Measurements from ENCODE around the gene RIMS3.

The RIMS3 gene

GRCh38 chr1:40620586-40621210 lies 44.8 kb downstream of the RIMS3 start:
- DNase-seq (ENCODE audit: low read depth, low spot score): no peak
- ChIA-PET CTCF (interaction anchor here (0.8 to 1.5 kb wide), 2 partner anchors 27 to 329 kb away, joined by 3 read pairs; no protein-coding TSS in a partner anchor), POLR2A (no interaction called here)
- no peak overlapping the region for H3K4me3 ChIP-seq (ENCODE audit: low read depth, low read length)
- no peak for TF ChIP-seq CTCF (IDR thresholded peaks at IDR 0.05; ENCODE audit: insufficient read depth, low read length, missing control alignments)

GRCh38 chr1:40620150-40620549 lies 45.3 kb downstream of the RIMS3 start:
- no peak overlapping the region for H3K4me3 ChIP-seq (ENCODE audit: low read depth, low read length)
- TF ChIP-seq CTCF (IDR thresholded peaks at IDR 0.05; ENCODE audit: insufficient read depth, low read length, missing control alignments): no peak
- ChIA-PET CTCF (interaction anchor here (1.5 kb wide), 1 partner anchor 329 kb away, joined by 3 read pairs; no protein-coding TSS in a partner anchor), POLR2A (no interaction called here)
- DNase-seq (ENCODE audit: low read depth, low spot score): no peak

GRCh38 chr1:40618108-40618507 lies 47.4 kb downstream of the RIMS3 start:
- CTCF ChIA-PET: interaction anchor here (1.3 kb wide), 2 partner anchors 10 to 233 kb away, joined by 3 read pairs; no protein-coding TSS in a partner anchor

GRCh38 chr1:40612345-40612831 lies 53.1 kb downstream of the RIMS3 start:
- TF ChIP-seq CTCF (IDR thresholded peaks at IDR 0.05; ENCODE audit: insufficient read depth, low read length, missing control alignments): peak; percentile 80
- ChIA-PET CTCF (interaction anchor here (0.7 to 4.9 kb wide), 19 partner anchors 17 to 341 kb away, joined by 3 to 42 read pairs (median 4); no protein-coding TSS in a partner anchor), POLR2A (no interaction called here)
- DNase-seq (ENCODE audit: low read depth, low spot score): no peak
- H3K4me3 ChIP-seq (ENCODE audit: low read depth, low read length): no peak overlapping the region

More at GRCh38 chr1:40618108-40618507, 47.4 kb downstream of the RIMS3 start:
- POLR2A ChIA-PET: no interaction called here
- no peak for TF ChIP-seq CTCF (IDR thresholded peaks at IDR 0.05; ENCODE audit: insufficient read depth, low read length, missing control alignments)
- H3K4me3 ChIP-seq (ENCODE audit: low read depth, low read length): no peak overlapping the region
- DNase-seq (ENCODE audit: low read depth, low spot score): no peak

GRCh38 chr1:40610156-40610555 lies 55.3 kb downstream of the RIMS3 start:
- DNase-seq (ENCODE audit: low read depth, low spot score): no peak
- no peak for TF ChIP-seq CTCF (IDR thresholded peaks at IDR 0.05; ENCODE audit: insufficient read depth, low read length, missing control alignments)
- H3K4me3 ChIP-seq (ENCODE audit: low read depth, low read length): no peak overlapping the region
- ChIA-PET POLR2A (no interaction called here), CTCF (interaction anchor here (0.6 to 4.9 kb wide), 10 partner anchors 14 to 343 kb away, joined by 3 to 42 read pairs (median 3); no protein-coding TSS in a partner anchor)

- TF ChIP-seq CTCF (IDR thresholded peaks at IDR 0.05; ENCODE audit: insufficient read depth, low read length, missing control alignments): no peak
- CTCF ChIA-PET: interaction anchor here (0.9 to 2.5 kb wide), 4 partner anchors 15 to 344 kb away, joined by 3 to 7 read pairs (median 4); no protein-coding TSS in a partner anchor
- DNase-seq (ENCODE audit: low read depth, low spot score): no peak
- POLR2A ChIA-PET: interaction anchor here (0.7 kb wide), 1 partner anchor 84 kb away, joined by 4 read pairs; no protein-coding TSS in a partner anchor
- no peak overlapping the region for H3K4me3 ChIP-seq (ENCODE audit: low read depth, low read length)
Observed at GRCh38 chr1:40607921-40608320, 57.6 kb downstream of the RIMS3 start.
